Endothelial cell of umbilical vein (primary cell): ENCODE measurements around the gene RIPOR3. TPM values are rescaled to one million over a fixed set of nuclear protein-coding genes. Genes with fewer than 3 reads are reported as not detected.

Source experiments
- BruUV-seq: library from RNA; stranded (reverse); fragments of 400-500 nt; replicated peaks from 2 replicates; lab custom pipeline; 2021; lab: Mats Ljungman, UMichigan
- CTCF ChIA-PET: fragments of 300-600, 350-600 bp; sonication (Branson Sonifier 250); formaldehyde crosslinking; loops from one replicate; lab custom pipeline; 2021; ENCODE audit warnings: antibody characterized with exemption, inconsistent platforms; lab: Charles Lee
- POLR2A ChIA-PET: fragments of 300-600, 350-600 bp; sonication (Branson Sonifier 250); formaldehyde crosslinking; loops from one replicate; lab custom pipeline; 2021; ENCODE audit warnings: antibody characterized with exemption, inconsistent platforms; lab: Charles Lee
- DNase-seq: peaks from one replicate; pipeline ENCODE4 v3.0.0-alpha.2; 2011; ENCODE audit warnings: low read depth, low spot score
- FAIRE-seq: peaks from 2 replicates; lab custom pipeline; 2011; peaks lifted over from hg19 to GRCh38; lab: Jason Lieb, UNC
- H2AFZ ChIP-seq: 2 replicates; pipeline ENCODE4 v1.6.0; 2012; ENCODE audit warnings: low read depth, low read length, control low read depth, inconsistent platforms
- H3K27ac ChIP-seq: 2 replicates; pipeline ENCODE4 v1.5.1; 2011; ENCODE audit warnings: low read depth, mild to moderate bottlenecking, control low read depth, low read length, moderate library complexity; ENCODE audit not compliant: insufficient read depth
- H3K27me3 ChIP-seq, 2 experiments: 2 replicates each; pipeline versions ENCODE4 v1.6.0 to v1.6.1; 2011; ENCODE audit warnings: low read length in 2 of 2, mixed read lengths in 1 of 2; ENCODE audit not compliant: control insufficient read depth in 2 of 2, insufficient read depth in 2 of 2
- H3K36me3 ChIP-seq, 2 experiments: 2 replicates in 1 of 2; 3 replicates in 1 of 2; pipeline ENCODE4 v1.5.1; 2011; ENCODE audit warnings: low read length in 2 of 2, mild to moderate bottlenecking in 1 of 2, moderate library complexity in 1 of 2; ENCODE audit not compliant: control insufficient read depth in 2 of 2, insufficient read depth in 2 of 2; ENCODE audit errors: extremely low read depth in 1 of 2
- H3K4me1 ChIP-seq: 3 replicates; pipeline ENCODE4 v1.5.1; 2011; ENCODE audit warnings: mild to moderate bottlenecking, low read length; ENCODE audit not compliant: control insufficient read depth, insufficient read depth; ENCODE audit errors: extremely low read depth
- H3K4me2 ChIP-seq: 2 replicates; pipeline ENCODE4 v1.6.1; 2011; ENCODE audit warnings: low read length, control low read depth, mixed read lengths; ENCODE audit not compliant: insufficient read depth
- H3K4me3 ChIP-seq, 3 experiments: fragments of 200-600 bp in 1 of 3; sonication (generic), shearing (Covaris generic) in 1 of 3; replicated peaks in 1 of 3; 2 replicates each; pipeline ENCODE4 v1.5.1; 2011 to 2016; ENCODE audit warnings: control low read depth in 3 of 3, low read length in 3 of 3, mild to moderate bottlenecking in 2 of 3, inconsistent platforms in 1 of 3, low read depth in 1 of 3, moderate library complexity in 1 of 3; ENCODE audit not compliant: insufficient read depth in 1 of 3
- H3K79me2 ChIP-seq: 2 replicates; pipeline ENCODE4 v1.6.0; 2012; ENCODE audit warnings: low read length, inconsistent platforms; ENCODE audit not compliant: control insufficient read depth, insufficient read depth
- H3K9ac ChIP-seq: replicated peaks from 2 replicates; pipeline ENCODE3; 2011; ENCODE audit warnings: low read length, control low read depth; ENCODE audit not compliant: insufficient read depth; ENCODE audit errors: extremely low read depth
- H3K9me1 ChIP-seq: replicated peaks from 3 replicates; pipeline ENCODE4 v1.6.0; 2011; ENCODE audit warnings: mild to moderate bottlenecking, low read length; ENCODE audit not compliant: control insufficient read depth, insufficient read depth; ENCODE audit errors: extremely low read depth
- H3K9me3 ChIP-seq: replicated peaks from 2 replicates; pipeline ENCODE4 v1.5.1; 2012; ENCODE audit warnings: low read length, inconsistent platforms; ENCODE audit not compliant: control insufficient read depth, insufficient read depth
- H4K20me1 ChIP-seq: replicated peaks from 2 replicates; pipeline ENCODE3; 2011; ENCODE audit warnings: mild to moderate bottlenecking, low read length; ENCODE audit not compliant: control insufficient read depth, insufficient read depth; ENCODE audit errors: extremely low read depth
- EZH2 ChIP-seq: IDR thresholded peaks from 2 replicates; pipeline ENCODE4 v1.6.1; 2012; ENCODE audit warnings: borderline replicate concordance, low read depth, mild to moderate bottlenecking, moderate library complexity, low read length, inconsistent platforms; ENCODE audit not compliant: severe bottlenecking
- FOS ChIP-seq: IDR thresholded peaks from 2 replicates; pipeline ENCODE4 v1.6.1; 2011; ENCODE audit warnings: mild to moderate bottlenecking, low read length, moderate library complexity, borderline replicate concordance; ENCODE audit not compliant: insufficient read depth
- GATA2 ChIP-seq: IDR thresholded peaks from 2 replicates; pipeline ENCODE4 v1.7.0; 2011; ENCODE audit warnings: low read depth, mild to moderate bottlenecking, moderate library complexity, mixed read lengths, low read length; ENCODE audit not compliant: insufficient read length, insufficient read depth
- JUN ChIP-seq: IDR thresholded peaks from 2 replicates; pipeline ENCODE4 v1.6.1; 2011; ENCODE audit warnings: borderline replicate concordance, low read depth; ENCODE audit not compliant: insufficient read length, insufficient read depth
- MYC ChIP-seq: IDR thresholded peaks from one replicate; pipeline ENCODE4 v1.6.1; 2011; ENCODE audit warnings: mild to moderate bottlenecking, low read depth, low read length
- POLR2A ChIP-seq: IDR thresholded peaks from 2 replicates; pipeline ENCODE4 v1.6.1; 2012; ENCODE audit warnings: low read depth, mild to moderate bottlenecking, control low read depth, low read length
- POLR2AphosphoS5 ChIP-seq: IDR thresholded peaks from 2 replicates; pipeline ENCODE4 v1.6.1; 2012; ENCODE audit warnings: low read depth, mild to moderate bottlenecking, control low read depth, low read length, moderate library complexity; ENCODE audit not compliant: insufficient read depth
- dilution Hi-C: fragments of 300-500 bp; cut with MboI; formaldehyde crosslinking; loops from one replicate; pipeline ENCODE4 v1.15.0; 2019; ENCODE audit warnings: low sequenced_read_pairs; ENCODE audit not compliant: extremely low pct_ligation_motif_present
- intact Hi-C: fragments of 100-400 bp; cut with micrococcal nuclease; formaldehyde crosslinking; loops from one replicate; pipeline ENCODE4 v1.10.0; 2022
- polyA plus RNA-seq, 4 experiments: library from polyadenylated mRNA; depleted of rRNA in 3 of 4; stranded (reverse) in 3 of 4; unstranded in 1 of 4; fragments of >200 nt; gene quantifications; 2 replicates each; pipeline versions ENCODE4 v1.2.1 to v1.2.3, GENCODE V29; 2011 to 2012; ENCODE audit warnings: missing spikeins in 1 of 4
- total RNA-seq: library from RNA; stranded (reverse); gene quantifications from 2 replicates; pipeline ENCODE4 v1.2.3, GENCODE V29; 2021
- TF ChIP-seq, protein P1 (sequence below), 2 donors: IDR thresholded peaks; 1 replicate in 1 of 2; 2 replicates in 1 of 2; pipeline ENCODE4 v1.5.1; 2011; ENCODE audit warnings: low read length in 2 of 2, mild to moderate bottlenecking in 2 of 2, moderate library complexity in 2 of 2, control low read depth in 1 of 2, inconsistent platforms in 1 of 2, low read depth in 1 of 2; ENCODE audit not compliant: insufficient read depth in 1 of 2; ENCODE audit errors: extremely low read depth in 1 of 2
- TF ChIP-seq, protein P2 (sequence below): IDR thresholded peaks from 2 replicates; pipeline ENCODE4 v1.6.1; 2011; ENCODE audit not compliant: insufficient read depth, insufficient read length

The RIPOR3 gene
- total and polyA plus RNA-seq, 2 donors (not counting 3 experiments of a cell fraction or from before 2014, with no cell fraction given), result not detected

- BruUV-seq, result no TSS peak
- TF ChIP-seq, protein P1, sequence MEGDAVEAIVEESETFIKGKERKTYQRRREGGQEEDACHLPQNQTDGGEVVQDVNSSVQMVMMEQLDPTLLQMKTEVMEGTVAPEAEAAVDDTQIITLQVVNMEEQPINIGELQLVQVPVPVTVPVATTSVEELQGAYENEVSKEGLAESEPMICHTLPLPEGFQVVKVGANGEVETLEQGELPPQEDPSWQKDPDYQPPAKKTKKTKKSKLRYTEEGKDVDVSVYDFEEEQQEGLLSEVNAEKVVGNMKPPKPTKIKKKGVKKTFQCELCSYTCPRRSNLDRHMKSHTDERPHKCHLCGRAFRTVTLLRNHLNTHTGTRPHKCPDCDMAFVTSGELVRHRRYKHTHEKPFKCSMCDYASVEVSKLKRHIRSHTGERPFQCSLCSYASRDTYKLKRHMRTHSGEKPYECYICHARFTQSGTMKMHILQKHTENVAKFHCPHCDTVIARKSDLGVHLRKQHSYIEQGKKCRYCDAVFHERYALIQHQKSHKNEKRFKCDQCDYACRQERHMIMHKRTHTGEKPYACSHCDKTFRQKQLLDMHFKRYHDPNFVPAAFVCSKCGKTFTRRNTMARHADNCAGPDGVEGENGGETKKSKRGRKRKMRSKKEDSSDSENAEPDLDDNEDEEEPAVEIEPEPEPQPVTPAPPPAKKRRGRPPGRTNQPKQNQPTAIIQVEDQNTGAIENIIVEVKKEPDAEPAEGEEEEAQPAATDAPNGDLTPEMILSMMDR (IDR thresholded peaks at IDR 0.05; ENCODE audit: extremely low read depth in 1 of 2, insufficient read depth in 1 of 2, low read depth in 1 of 2, low read length in 2 of 2), result no peak
- TF ChIP-seq FOS (no peak), EZH2 (no peak), MYC (no peak), JUN (no peak), POLR2A (no peak), POLR2AphosphoS5 (no peak), GATA2 (no peak)
- TF ChIP-seq, protein P2, sequence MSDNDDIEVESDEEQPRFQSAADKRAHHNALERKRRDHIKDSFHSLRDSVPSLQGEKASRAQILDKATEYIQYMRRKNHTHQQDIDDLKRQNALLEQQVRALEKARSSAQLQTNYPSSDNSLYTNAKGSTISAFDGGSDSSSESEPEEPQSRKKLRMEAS, result no peak
- Histone ChIP-seq H3K9me3 (no peaks in the 10 kb centered on the region), H3K4me1 (no peaks in the 10 kb centered on the region), H3K27ac (no peak overlapping the region), H3K27me3 (peaks cover 4 to 8% of the 10 kb centered on the region in 2 experiments), H3K9ac (no peak overlapping the region), H3K9me1 (no peaks in the 10 kb centered on the region), H2AFZ (no peak overlapping the region), H3K79me2 (no peaks in the 10 kb centered on the region), H3K4me2 (no peak overlapping the region), H4K20me1 (no peaks in the 10 kb centered on the region), H3K4me3 (no peak overlapping the region), H3K36me3 (no peaks in the 10 kb centered on the region)
- CTCF ChIA-PET, result interaction anchor here (1.0 kb wide), 1 partner anchor 22 kb away, joined by 3 read pairs; no protein-coding TSS in a partner anchor
- dilution Hi-C loops (no loop called here), intact Hi-C loops (no loop called here)
- POLR2A ChIA-PET, result no interaction called here
- no peak for DNase-seq
- no peak for FAIRE-seq
Measured at GRCh38 chr20:50704971-50705370, 13.6 kb upstream of the RIPOR3 start.
